Lung (tissue), 12 donors: ENCODE measurements around the gene NFAM1. TPM values are rescaled to one million over a fixed set of nuclear protein-coding genes. Genes with fewer than 3 reads are reported as not detected.

Source experiments
- ATAC-seq: fragments of 200-7000 bp; cut with Tn5 transposase; one replicate; pipeline ENCODE4 v1.9.1; 2020; ENCODE audit warnings: moderate number of reproducible peaks; ENCODE audit not compliant: insufficient read depth, low FRiP score
- DNase-seq, 3 donors: peaks; one replicate each; pipeline ENCODE4 v3.0.0-alpha.2; 2013 to 2017
- H3K27ac ChIP-seq, 2 donors: one replicate each; pipeline ENCODE4 v1.5.1; 2013; ENCODE audit warnings: mild to moderate bottlenecking in 2 of 2, moderate library complexity in 2 of 2, control low read depth in 1 of 2, inconsistent platforms in 1 of 2, low read depth in 1 of 2, low read length in 1 of 2
- H3K27me3 ChIP-seq, 3 donors: one replicate each; pipeline ENCODE4 v1.5.1; 2013; ENCODE audit warnings: low read length in 2 of 3; ENCODE audit not compliant: control insufficient read depth in 3 of 3, insufficient read depth in 3 of 3
- H3K36me3 ChIP-seq, 4 donors: one replicate each; pipeline ENCODE4 v1.5.1; 2013; ENCODE audit warnings: low read length in 4 of 4, mild to moderate bottlenecking in 1 of 4, moderate library complexity in 1 of 4; ENCODE audit not compliant: control insufficient read depth in 4 of 4, insufficient read depth in 4 of 4
- H3K4me1 ChIP-seq, 5 donors: one replicate each; pipeline ENCODE4 v1.5.1; 2013; ENCODE audit warnings: low read length in 5 of 5, mild to moderate bottlenecking in 2 of 5, moderate library complexity in 1 of 5; ENCODE audit not compliant: control insufficient read depth in 5 of 5, insufficient read depth in 5 of 5
- H3K4me3 ChIP-seq: one replicate; pipeline ENCODE4 v1.5.1; 2013; ENCODE audit warnings: mild to moderate bottlenecking, control low read depth, moderate library complexity
- H3K9ac ChIP-seq, 2 donors: one replicate each; pipeline ENCODE4 v1.5.1; 2013; ENCODE audit warnings: low read length in 2 of 2, control low read depth in 1 of 2; ENCODE audit not compliant: insufficient read depth in 1 of 2
- H3K9me3 ChIP-seq, 4 donors: one replicate each; pipeline ENCODE4 v1.5.1; 2013; ENCODE audit warnings: low read length in 3 of 4, mild to moderate bottlenecking in 1 of 4, moderate library complexity in 1 of 4; ENCODE audit not compliant: control insufficient read depth in 4 of 4, insufficient read depth in 3 of 4
- CTCF ChIP-seq: IDR thresholded peaks from 2 replicates; pipeline ENCODE4 v1.5.1; 2012; ENCODE audit warnings: mild to moderate bottlenecking; ENCODE audit errors: control extremely low read depth, extremely low read depth
- WGBS, 2 donors: extraction: QIAGEN DNeasy Blood & Tissue Kit; methylation state at CpG; one replicate each; pipeline ENCODE4 v1.1.7; 2013; 5-methylcytosine and 5-hydroxymethylcytosine counted together
- polyA plus RNA-seq, 2 donors: library from polyadenylated mRNA; stranded (reverse); fragments of 200-250 nt; gene quantifications; one replicate each; pipeline ENCODE4 v1.2.1, GENCODE V29; 2013
- total RNA-seq, 2 donors: library from RNA; depleted of rRNA in 1 of 2; stranded (reverse); fragments of >200 nt in 1 of 2; gene quantifications; one replicate each; pipeline ENCODE4 v1.2.1, GENCODE V29; 2014 to 2021
- donor health status: control.
- donor health status: control.
- donor health status: Bipolar disorder and iron deficiency.
- donor health status: healthy.
- donor health status: DM: yes; HTN: yes; CAD: no.

Gene NFAM1
- total and polyA plus RNA-seq, 4 donors: 2.2 to 24.6 (median 9.0) TPM

- 0 to 1% methylated on average over 28 of the region's 28 CpGs for WGBS, 2 donors
- Histone ChIP-seq H3K27ac (peak overlapping the region; percentile 2 to 84), H3K9ac (peak overlapping the region in 1 of 2 donors; percentile 59), H3K9me3 (no peaks in the 10 kb centered on the region), H3K4me1 (peaks cover 0 to 17% (median 2%) of the 10 kb centered on the region in 5 donors), H3K27me3 (no peaks in the 10 kb centered on the region), H3K36me3 (no peaks in the 10 kb centered on the region), H3K4me3 (no peak overlapping the region)
- TF ChIP-seq CTCF: peak; percentile 11
- DNase-seq (peak; percentile 91 to 96 (median 95)), ATAC-seq (peak; percentile 83)
Measured at GRCh38 chr22:42444077-42444904, 12.1 kb upstream of the NFAM1 start.

GRCh38 chr22:42443240-42444076 is 11.3 kb upstream of the NFAM1 start:
- H3K4me1 ChIP-seq: peaks cover 0 to 17% (median 2%) of the 10 kb centered on the region in 5 donors
- no peak for TF ChIP-seq CTCF
- H3K27me3 ChIP-seq: no peaks in the 10 kb centered on the region
- H3K9ac ChIP-seq: no peak overlapping the region
- no peak overlapping the region for H3K4me3 ChIP-seq
- H3K9me3 ChIP-seq: no peaks in the 10 kb centered on the region
- no peak for ATAC-seq
- DNase-seq: no peak
- H3K36me3 ChIP-seq: no peaks in the 10 kb centered on the region
- peak overlapping the region in 1 of 2 donors; percentile 71 for H3K27ac ChIP-seq
- 37 to 42% methylated on average over 6 of the region's 6 CpGs for WGBS, 2 donors

- WGBS, 2 donors: 90 to 93% methylated on average over 4 of the region's 4 CpGs
- no peak for ATAC-seq
- Histone ChIP-seq H3K27ac (no peak overlapping the region), H3K4me3 (no peak overlapping the region), H3K9me3 (no peaks in the 10 kb centered on the region), H3K36me3 (no peaks in the 10 kb centered on the region), H3K27me3 (no peaks in the 10 kb centered on the region), H3K4me1 (peaks cover 0 to 21% (median 2%) of the 10 kb centered on the region in 5 donors), H3K9ac (no peak overlapping the region)
- no peak for DNase-seq
- TF ChIP-seq CTCF: no peak
Measured at GRCh38 chr22:42442748-42443147, 10.5 kb upstream of the NFAM1 start.
